HK-2 (cell line): ENCODE data around the gene PRPF8.
"Not testable (repeated sequence)": the region's sequence is repeated elsewhere in the genome, so short reads cannot be mapped to it uniquely, and the experiment has no call there.

ENCODE experiments used
- DNase-seq: peaks from one replicate; pipeline ENCODE4 v3.0.0-alpha.2; 2018; ENCODE audit not compliant: unreplicated experiment

PRPF8 gene

DNA sequence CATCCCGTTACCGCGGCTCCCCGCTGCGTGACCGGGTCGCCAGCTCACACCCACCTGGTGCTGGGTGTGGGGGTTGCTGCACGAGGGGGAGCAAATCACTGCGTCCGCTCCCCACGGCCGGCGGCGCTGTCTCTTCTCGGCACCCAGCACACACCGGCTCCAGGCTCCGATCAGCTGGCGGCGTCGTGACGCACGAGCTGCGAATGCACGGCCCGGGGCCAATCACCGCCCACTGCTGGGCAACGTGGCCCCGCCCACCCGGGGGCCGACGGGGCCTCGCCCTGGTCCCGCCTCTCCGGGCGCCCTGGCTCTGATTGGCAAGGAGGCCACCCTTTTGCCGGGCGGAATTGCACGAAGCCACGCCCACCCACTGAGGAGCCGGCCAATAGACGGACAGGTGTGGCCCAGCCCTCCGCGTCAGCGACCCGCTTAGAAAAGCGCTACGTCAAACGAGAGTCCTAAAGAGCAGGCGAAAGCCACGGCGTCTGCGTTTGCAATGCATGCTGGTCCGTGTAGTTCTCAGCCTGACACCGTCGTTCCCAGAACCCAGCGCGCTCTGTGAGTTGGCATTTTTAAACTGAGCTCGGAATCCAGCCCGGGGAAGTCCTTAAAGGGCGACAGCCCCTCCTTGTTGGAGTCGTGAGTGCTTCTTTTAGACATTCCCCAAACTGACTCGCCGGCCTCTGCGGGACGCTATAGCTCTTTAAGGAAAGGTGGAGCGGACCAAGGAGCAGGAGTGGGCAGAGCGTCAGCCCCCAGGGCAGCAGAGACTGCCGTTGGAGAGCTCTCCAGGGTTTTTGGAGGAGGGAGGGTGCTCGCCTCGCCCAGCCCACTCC, 31.6 kb upstream of the PRPF8 start:
- peak; percentile 98 for DNase-seq

DNA sequence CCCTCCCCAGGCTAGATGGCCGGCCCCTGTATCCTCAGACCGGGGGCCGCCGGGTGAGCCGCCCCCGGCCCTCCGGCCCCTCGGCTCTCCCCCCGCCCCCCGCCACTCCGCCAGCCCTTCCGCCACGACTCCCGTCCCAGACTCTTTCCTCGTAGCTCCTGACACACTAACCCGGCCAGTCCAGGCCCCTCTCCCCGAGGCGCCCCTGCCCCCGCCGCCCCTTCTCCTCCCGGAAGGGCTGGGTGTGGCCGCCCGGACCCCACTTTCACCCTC, 31.1 kb upstream of the PRPF8 start:
- peak; percentile 68 for DNase-seq

DNA sequence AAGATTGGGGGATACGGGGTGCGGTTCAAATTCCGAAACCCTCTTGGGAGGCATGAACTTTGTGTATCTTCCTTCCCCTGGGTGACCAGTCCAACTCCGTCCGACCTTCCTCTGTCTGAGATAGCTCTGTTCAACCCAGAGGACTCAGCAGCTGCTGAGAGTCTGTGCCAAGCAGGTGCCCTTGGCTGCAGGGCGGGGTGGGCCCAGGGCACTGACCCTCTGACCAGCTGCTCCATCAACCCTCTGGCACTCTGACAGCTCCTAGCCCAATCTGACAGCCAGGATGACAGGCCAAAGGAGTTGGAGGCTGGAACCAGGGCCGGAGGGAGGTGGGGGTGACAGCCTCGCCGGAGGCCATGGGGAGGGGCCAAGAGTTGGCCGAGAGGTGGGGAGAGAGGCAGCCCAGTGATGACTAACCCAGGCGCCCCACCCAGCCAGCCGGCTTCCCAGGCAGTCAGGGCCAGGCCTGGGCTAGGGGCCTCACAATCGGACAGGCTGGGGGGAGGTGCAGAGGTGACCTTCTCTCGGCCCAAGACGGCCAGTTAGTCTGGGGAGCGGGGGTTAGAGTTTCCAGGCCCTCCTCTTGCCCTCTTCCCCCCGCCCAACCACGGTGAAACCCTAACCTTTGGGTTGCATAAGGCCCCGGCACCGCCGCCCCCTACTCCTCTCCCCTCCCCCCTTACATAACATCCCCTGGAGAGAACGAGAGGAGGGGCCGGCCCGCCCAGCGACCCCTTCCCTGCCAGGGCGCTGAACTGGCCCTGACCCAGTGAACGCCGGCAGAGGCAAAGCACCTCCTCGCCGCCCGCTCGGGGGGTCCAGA, 30.5 kb upstream of the PRPF8 start:
- peak; percentile 95 for DNase-seq

DNA sequence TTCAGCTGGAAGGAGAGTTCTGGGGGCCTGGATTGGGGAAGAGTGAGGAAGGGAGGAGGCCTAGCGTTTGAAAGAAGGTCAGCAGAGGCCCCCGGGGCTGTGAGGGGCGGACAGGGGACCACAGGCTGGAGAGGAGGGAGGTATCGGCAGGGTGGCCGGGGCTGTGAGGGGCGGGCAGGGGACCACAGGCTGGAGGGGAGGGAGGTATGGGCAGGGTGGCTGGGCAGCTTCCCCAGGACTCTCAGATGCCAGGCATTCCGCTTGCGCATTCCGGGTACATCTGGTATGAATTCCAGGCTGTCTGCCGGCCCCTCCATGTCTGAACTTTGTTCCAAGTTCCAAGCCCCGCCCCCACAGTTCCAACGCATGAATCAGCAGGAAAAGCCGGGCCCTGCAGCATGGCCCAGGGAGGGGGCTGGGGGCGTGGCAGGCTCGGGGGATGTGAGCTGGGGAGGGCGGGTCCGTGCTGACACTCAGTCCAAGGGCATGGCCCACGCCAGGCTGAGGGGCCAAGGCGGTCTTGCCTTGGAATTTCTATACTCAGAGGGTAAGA, 29.8 kb upstream of the PRPF8 start:
- peak; percentile 98 for DNase-seq

DNA sequence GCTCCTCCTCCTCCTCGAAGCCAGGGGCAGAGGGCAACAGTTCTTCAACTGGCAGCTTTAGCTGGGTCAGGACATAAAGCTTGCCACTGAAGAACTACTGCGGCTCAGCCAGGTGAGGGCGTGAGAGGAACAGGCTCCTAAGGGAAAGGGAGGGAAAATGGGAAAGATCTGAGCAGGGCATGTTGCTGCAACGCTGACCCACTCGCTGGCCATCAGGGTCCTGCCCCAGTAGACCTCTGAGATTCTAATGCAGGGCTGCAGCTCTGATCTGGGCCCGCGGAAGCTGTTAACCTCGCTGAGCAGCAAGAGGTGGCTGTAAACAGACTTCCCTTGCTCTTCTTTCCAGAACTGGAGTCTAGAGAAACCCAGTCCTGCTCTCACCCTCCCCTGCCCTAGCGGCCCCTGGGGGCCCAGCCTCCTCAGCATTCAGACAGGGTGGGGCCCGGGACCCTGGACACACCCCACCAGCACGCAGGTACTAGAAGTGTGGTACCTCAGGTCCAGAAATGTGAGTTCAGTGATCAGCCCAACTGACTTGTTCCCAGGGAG, 29.3 kb upstream of the PRPF8 start:
- DNase-seq: peak; percentile 60

DNA sequence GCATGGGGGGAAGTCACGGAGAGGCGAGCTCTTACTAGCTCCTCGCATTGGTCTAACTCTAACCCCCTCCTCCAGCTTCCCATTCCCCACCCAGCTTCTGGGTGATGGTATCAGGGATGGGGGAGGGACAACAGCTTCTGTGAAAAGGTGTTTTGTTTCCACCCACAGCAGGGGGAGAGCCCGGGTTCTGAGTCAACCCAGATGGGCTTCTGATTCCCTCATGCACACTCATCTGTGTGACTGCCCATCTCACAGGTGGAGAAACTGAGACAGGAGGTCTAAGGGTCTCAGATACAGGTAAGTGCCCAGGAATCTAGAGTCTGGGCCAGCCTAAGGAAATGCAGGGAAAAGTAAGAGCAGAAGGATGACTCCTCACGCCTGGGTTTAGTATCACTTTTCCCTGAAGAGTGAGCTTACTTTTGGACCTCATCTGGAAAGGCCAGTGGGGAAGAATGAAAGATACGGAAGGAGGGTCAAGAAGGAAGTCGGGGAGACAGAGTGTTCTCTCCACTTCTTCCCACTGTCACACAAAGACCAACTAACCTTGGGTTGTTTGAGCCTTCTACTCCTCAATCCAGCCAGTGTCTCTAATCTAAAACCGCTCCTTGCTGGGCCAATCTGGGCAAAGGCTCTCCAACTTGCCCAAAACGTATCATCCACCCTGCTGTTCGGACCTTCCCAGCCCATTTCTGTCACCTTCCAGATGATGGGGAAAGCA, 28.7 kb upstream of the PRPF8 start:
- no peak for DNase-seq

DNA sequence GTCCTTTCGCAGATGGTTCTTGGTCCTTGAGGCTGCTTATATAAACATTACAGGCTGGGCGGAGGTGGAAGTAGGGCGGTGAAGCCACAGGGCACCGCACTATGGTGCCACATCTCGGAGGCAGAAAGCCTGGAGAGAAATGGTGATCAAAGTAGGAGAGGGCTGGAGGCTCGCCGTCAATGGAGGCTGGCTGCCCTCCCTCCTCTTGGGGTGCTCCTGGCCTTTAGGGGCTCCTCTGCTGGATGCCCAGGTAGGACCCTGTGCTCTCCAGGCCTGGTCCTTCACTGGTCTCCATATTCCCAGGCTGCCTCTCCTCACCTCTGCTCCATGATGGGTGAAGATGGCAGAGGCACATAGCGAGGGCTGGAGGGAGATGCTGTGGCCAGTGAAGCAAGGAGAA, 27.6 kb upstream of the PRPF8 start:
- no peak for DNase-seq

DNA sequence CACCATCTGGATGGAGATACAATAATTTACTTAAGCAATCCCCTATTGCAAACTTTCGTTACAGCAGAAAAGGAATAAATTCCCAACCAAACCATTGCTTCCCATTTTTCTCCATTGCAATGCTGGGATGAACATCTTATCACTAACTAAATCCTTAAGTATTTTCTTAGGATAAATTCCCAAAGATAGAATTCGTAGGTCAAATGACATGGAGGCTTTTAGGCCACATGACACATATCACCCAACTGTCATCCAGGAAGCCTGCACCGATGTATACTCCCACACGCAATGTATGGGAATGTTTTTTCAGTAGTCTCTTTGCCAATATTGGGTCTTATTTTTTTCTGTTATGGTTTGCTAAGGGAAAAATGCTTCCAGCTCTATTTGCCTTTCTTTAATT, 27.1 kb upstream of the PRPF8 start:
- DNase-seq: no peak

DNA sequence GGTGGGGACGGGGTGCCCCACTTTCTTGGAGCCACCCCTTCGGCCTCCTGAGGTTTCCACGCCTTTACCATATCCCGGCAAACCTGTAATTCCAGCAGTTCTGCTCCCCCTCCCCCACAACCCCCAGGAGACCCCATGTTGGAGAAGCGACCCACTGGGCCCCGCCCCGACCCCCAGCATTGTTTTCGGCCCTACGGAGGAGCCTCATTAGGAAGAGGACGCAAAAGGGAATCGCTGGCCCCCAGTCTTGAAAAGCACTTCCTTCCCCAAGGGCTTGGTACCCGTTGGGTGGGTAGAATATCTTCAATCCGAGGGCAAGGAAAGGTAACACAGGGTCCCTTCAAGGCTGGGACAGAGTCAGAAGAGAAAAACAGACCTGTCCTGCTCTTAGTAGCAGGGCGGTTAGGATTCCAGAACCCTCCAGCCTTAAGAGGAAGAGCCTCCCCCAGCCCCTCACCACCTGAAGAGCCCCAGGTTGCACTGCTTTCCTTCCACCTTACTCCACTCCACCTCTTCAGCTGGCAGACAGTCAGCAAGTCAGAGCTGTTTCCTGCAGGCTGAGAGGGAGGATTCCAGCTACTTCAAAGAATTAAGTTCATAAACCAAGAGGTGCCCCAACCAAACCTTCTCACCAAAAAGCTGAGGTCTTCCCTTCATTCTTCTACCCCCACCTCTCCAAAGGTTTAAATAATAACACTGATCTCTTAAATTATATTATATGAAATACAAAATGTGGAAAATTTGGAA, 26.3 kb upstream of the PRPF8 start:
- DNase-seq: no peak

DNA sequence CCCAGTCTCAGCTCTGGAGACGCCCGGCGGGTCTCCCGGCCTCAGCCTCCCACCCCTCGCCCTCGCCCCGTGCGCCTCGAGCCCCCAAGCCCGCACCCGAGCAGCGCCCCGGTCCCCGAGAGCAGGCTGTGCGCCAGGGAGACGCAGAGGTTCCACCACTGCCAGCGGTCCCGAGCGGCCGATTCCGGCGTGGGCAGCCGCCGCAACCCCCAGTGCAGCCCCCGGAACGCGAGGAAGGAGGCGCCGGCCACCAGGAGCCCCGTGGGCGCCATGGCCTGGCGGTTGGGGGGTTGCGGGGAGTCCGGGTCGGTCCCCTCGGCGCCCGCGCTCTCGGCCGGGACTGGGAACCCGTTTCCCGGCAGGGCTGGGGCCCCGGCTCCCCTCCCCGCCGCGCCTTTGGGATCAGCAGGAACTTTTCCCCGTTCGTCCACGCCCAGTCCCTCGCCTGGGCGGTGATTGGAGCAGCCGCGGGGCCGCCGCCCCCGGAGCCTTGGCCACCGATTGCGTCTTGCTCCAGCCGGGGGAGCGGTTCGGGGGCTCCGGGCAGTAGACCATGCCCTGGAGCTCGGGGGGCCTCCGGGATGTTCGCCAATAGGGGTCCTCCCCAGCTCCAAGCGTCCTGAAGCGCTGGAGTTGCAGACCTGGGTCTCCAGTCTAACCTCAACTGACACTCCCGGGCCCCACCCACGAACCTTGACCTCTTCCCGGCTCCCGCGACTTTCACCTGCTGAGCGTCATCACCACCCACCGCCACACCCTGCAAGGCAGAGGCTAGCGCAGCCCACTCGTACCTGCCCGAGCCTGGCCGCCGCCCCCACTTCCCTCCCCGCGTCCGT, 25.5 kb upstream of the PRPF8 start, which contains the start of gene TLCD2:
Gene TLCD2 (minus strand): TSS at position 407 of the 836 bp plus-strand sequence. CDS start 135 bp downstream, at position 272.
- DNase-seq: peak; percentile 72

DNA sequence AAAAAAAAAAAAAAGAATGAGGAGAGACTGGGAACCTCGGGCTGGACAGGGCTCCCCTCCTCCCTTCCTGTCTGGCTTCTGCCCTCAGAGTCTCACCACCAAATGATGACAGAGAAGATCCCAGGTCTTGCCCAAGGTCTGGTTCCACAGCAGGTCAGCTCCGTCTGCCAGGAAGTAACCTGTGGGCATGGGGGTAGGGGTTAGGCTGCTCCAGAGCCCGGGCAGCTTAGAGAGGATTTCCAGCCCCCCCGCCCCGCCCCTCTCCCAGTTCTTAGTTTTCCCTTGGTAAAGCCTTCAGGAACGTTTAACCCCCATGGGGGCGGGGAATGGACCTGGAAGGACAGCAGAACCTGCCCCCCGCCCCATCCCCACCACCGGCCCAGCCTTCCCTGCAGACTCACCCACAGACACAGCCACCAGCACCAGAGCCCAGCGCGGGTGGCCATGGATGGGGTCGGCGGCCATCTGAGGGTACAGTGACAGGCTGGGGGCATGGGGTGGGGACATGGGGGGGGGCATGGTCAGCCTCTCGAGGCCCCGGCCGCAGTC, 24.8 kb upstream of the PRPF8 start:
- DNase-seq: no peak

DNA sequence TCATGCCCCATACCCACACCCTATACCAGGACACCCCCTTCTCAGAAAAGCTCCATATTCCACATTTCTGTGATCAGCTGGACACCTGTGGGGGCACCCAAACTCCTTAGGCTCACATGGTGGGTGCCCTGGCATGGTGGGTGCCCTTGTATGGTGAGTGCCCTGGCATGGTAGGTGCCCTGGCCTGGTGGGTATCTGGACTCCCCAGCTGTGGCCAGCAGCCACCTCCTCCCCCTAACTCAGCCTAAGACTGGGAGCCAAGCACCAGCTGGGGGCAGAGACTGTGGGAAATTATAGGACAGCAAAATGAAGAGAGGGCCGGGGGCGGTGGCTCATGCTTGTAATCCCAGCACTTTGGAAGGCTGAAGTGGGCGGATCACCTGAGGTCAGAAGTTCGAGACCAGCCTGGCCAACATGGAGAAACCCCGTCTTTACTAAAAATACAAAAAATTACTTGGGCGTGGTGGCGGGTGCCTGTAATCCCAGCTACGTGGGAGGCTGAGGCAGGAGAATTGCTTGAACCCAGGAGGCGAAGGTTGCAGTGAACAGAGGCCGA, 24.2 kb upstream of the PRPF8 start:
- not testable (repeated sequence) for DNase-seq

DNA sequence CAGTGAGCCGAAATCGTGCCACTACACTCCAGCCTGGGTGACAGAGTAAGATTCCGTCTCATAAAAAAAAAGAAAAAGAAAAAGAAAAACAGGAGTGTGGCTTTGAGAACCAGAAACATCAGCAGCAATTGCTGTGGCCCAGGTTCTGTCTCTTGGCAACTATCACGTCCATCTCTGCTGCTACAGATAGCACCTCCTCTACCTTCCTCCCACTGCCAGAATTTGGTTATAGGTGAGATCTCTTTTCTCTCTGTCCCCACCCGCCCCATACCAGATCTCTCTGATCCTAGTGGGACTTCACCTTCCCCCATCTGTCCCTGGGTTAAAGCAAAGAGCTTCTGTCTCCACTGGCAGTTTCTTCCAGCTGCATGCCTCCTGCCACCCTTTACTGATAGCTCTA, 22.4 kb upstream of the PRPF8 start:
- no peak for DNase-seq

DNA sequence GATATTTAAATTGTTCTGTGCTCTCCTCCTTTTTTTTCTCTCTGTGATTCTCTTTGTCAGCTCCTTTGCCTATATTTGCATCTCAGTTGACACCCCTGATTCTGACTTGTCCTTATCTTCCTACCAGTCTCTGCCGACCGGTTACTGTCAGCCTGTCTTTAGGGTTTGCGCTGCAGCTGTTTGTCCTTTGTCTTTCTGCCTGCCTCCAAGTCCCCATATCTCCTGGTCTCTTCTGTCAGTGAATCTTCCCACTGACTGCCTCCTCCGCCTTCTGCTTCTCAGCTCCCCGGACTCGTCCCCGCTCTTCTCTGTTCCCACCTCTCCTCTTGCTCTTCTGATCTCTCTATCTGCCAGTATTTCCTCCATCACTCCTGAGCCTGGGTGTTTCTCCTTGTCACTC, 20.3 kb upstream of the PRPF8 start:
- DNase-seq: no peak

DNA sequence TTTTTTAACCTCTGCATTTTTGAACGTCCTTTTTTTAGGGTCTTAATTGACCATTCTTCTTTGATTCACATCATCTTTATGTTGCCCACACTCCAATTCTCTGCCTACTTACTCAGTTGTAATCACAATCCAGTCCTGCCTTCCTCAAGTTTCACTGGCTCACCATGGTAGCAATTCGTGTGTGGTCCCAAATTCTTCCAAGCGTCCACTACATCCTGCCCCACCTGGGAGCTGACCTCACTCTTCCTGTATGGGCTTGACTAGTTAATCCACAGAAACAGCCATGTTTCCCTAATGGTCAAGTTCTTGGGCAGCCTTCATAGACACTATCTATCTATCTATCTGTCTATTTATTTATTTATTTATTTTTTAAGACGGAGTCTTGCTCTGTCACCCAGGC, 18.4 kb upstream of the PRPF8 start:
- no peak for DNase-seq

DNA sequence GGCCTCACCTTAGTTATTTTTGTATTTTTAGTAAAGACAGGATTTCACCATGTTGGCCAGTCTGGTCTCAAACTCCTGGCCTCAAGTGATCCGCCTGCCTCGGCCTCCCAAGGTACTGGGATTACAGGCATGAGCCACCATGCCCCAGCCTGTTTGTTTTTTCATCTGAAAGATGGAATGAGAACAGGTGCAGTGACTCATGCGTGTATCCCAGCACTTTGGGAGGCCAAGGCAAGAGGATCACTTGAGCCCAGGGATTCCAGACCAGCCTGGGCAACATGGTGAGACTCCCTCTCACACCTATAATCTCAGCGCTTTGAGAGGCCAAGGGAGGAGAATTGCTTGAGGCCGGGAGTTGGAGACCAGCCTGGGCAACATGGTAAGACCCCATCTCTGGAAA, 15.2 kb upstream of the PRPF8 start:
- DNase-seq: not testable (repeated sequence)

DNA sequence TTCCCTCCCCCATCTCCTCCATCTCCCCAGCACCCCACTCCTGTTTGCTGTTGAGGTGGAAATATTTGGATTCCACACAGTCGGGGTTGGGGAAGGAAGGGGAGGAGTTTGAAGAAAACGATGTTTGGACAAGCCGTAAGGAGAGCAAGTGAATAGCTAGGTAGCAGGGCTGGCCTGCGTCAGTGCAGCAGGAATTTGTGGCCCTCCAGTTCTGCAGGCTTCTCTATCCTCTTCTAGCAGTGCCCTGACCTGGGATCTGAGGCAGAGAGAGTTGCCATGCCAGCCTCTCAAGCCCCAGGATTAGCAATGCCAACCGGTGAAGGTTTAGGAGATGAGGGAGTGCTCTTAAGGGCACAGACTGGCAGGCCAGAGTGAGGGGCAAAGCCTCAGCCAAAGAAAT, 13.0 kb upstream of the PRPF8 start:
- DNase-seq: no peak

DNA sequence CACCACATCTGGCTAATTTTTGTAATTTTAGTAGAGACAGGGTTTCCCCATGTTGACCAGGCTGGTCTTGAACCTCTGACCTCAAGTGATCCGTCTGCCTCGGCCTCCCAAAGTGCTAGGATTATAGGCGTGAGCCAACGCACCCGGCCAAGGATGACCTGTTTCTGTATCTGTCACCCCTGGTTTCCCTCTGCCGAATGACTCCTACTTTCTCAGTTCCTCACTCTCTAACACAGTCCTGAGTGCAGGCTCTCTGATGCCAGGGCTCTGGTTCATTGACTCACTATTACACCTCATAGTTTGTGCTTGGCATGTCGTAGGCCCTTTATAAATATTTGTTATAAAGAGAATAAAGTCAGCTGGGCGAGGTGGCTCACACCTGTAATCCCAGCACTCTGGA, 10.7 kb upstream of the PRPF8 start:
- no peak for DNase-seq

DNA sequence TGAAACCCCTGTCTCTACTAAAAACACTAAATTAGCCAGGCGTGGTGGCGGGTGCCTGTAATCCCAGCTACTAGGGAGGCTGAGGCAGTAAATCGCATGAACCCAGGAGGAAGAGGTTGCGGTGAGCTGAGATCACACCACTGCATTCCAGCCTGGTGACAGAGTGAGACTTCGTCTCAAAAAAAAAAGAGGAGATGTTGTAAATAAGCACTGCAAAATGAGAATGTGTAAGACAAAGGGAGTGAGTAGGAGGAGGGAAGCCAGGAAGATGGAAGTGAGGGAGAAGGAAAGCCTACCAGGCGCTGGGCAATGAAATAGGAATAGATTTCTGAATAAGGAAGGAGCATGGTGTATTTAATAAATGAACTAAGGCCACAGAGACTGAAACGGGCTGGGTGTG, 8.7 kb upstream of the PRPF8 start:
- DNase-seq: no peak
